HEK293 (cell line): ENCODE measurements around the gene MYCN.

Source experiments
- BCL11A ChIP-seq: fragments of 450-650 bp; formaldehyde crosslinking; IDR thresholded peaks from 2 replicates; pipeline ENCODE4 v1.5.1; 2016; ENCODE audit warnings: low read depth, missing biosample characterization, missing genetic modification characterization
- HOXA7 ChIP-seq: sonication (generic); formaldehyde crosslinking; IDR thresholded peaks from 2 replicates; pipeline ENCODE4 v1.8.1; 2022; ENCODE audit warnings: missing genetic modification reagents, borderline replicate concordance
- ZBTB17 ChIP-seq: fragments of 450-650 bp; formaldehyde crosslinking; IDR thresholded peaks from 2 replicates; pipeline ENCODE4 v1.5.1; 2016; ENCODE audit warnings: missing biosample characterization, missing genetic modification characterization
- ZBTB7A ChIP-seq: fragments of 450-650 bp; formaldehyde crosslinking; IDR thresholded peaks from 2 replicates; pipeline ENCODE4 v1.5.1; 2016; ENCODE audit warnings: low read depth, missing biosample characterization, missing genetic modification characterization
- ZNF24 ChIP-seq: fragments of 450-650 bp; formaldehyde crosslinking; IDR thresholded peaks from 2 replicates; pipeline ENCODE4 v1.5.1; 2016; ENCODE audit warnings: missing biosample characterization, missing genetic modification characterization
- ZNF274 ChIP-seq, 2 experiments: fragments of 200-500 bp in 1 of 2; fragments of 450-650 bp in 1 of 2; sonication (Bioruptor generic) in 1 of 2; formaldehyde crosslinking in 1 of 2; IDR thresholded peaks; 2 replicates each; pipeline versions ENCODE4 v1.5.1 to v1.6.1; 2014 to 2016; ENCODE audit warnings: borderline replicate concordance in 1 of 2, inconsistent platforms in 1 of 2, low read length in 1 of 2, missing biosample characterization in 1 of 2, missing genetic modification characterization in 1 of 2
- ZNF423 ChIP-seq: fragments of 450-650 bp; formaldehyde crosslinking; IDR thresholded peaks from 2 replicates; pipeline ENCODE4 v1.5.1; 2016; ENCODE audit warnings: missing biosample characterization, missing genetic modification characterization
- ZNF426 ChIP-seq: fragments of 450-650 bp; formaldehyde crosslinking; IDR thresholded peaks from 2 replicates; pipeline ENCODE4 v1.5.1; 2017; ENCODE audit warnings: missing biosample characterization, missing genetic modification characterization, mild to moderate bottlenecking, inconsistent platforms, moderate library complexity
- ZNF549 ChIP-seq: fragments of 450-650 bp; IDR thresholded peaks from 2 replicates; pipeline ENCODE4 v1.5.1; 2018; ENCODE audit warnings: missing biosample characterization, missing genetic modification characterization, mild to moderate bottlenecking, inconsistent platforms, moderate library complexity
- TF ChIP-seq, protein P1 (sequence below): sonication (generic); formaldehyde crosslinking; IDR thresholded peaks from 2 replicates; pipeline ENCODE4 v1.8.1; 2022; ENCODE audit warnings: mild to moderate bottlenecking, moderate library complexity, missing genetic modification reagents
- TF ChIP-seq, protein P2 (sequence below): fragments of 450-650 bp; formaldehyde crosslinking; IDR thresholded peaks from 2 replicates; pipeline ENCODE4 v1.5.1; 2016; ENCODE audit warnings: missing biosample characterization, missing genetic modification characterization
- TF ChIP-seq, protein P3 (sequence below): fragments of 450-650 bp; formaldehyde crosslinking; IDR thresholded peaks from 2 replicates; pipeline ENCODE4 v1.5.1; 2016; ENCODE audit warnings: missing biosample characterization, missing genetic modification characterization
- TF ChIP-seq, protein P4 (sequence below): fragments of 450-650 bp; formaldehyde crosslinking; IDR thresholded peaks from 2 replicates; pipeline ENCODE4 v1.5.1; 2016; ENCODE audit warnings: missing biosample characterization, missing genetic modification characterization

DNA sequence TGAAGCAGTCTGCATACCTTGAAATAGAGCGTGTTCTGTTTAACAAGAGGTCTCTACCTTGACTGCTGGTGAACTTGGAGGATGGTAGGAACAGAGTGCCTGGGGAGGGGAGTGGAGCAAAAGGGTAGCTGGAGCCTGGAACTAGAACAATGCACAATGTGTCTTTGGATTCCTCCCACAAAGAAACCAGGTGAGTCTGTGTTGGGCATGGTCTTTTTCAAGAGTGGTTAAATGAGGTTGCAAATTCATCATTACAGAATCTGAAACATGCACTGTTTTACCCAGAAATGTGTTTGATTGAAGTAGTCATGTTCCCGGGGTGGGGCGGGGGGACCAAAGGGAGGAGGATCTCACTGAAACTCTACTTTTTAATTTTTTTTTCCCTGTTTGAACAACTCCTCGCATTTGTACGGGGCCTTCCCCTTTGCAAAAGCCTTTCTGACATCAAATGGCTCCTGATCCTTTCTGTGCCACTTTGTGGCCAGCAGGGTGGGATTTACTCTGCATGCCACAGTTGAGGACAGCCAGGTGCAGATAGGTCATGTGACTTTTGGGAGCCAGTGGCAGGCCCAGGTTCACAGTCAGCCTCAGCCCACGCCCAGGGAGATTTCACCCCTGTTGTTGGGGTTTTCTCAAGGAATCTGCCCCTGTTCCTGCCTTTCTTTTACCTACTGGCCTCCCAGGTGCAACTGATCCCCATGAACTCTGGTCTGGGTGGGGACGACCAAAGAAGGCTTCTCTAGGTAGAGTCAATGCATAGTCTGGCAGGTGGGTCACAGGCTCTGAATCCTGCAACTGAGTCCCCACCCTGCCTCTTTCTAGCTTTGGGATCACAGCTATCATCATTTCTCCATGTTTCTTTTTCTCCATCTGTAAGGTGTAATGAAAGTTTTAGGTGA is 28.2 kb downstream of the MYCN start:
- TF ChIP-seq, protein P1, sequence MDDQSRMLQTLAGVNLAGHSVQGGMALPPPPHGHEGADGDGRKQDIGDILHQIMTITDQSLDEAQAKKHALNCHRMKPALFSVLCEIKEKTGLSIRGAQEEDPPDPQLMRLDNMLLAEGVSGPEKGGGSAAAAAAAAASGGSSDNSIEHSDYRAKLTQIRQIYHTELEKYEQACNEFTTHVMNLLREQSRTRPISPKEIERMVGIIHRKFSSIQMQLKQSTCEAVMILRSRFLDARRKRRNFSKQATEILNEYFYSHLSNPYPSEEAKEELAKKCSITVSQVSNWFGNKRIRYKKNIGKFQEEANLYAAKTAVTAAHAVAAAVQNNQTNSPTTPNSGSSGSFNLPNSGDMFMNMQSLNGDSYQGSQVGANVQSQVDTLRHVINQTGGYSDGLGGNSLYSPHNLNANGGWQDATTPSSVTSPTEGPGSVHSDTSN = no peak
- TF ChIP-seq BCL11A (no peak), ZNF426 (tag by site-specific recombination) (no peak), ZNF274 (IDR thresholded peaks at IDR 0.05; ENCODE audit: low read length) (no peak), ZNF274 (tag by site-specific recombination; IDR thresholded peaks at IDR 0.05; ENCODE audit: borderline replicate concordance) (no peak), ZNF24 (tag by site-specific recombination) (no peak), ZBTB17 (tag by site-specific recombination) (no peak), ZNF423 (tag by site-specific recombination) (no peak), ZNF549 (tag by site-specific recombination) (no peak), HOXA7 (CRISPR knock-in tag) (no peak), ZBTB7A (tag by site-specific recombination) (no peak)
- TF ChIP-seq, protein P2, sequence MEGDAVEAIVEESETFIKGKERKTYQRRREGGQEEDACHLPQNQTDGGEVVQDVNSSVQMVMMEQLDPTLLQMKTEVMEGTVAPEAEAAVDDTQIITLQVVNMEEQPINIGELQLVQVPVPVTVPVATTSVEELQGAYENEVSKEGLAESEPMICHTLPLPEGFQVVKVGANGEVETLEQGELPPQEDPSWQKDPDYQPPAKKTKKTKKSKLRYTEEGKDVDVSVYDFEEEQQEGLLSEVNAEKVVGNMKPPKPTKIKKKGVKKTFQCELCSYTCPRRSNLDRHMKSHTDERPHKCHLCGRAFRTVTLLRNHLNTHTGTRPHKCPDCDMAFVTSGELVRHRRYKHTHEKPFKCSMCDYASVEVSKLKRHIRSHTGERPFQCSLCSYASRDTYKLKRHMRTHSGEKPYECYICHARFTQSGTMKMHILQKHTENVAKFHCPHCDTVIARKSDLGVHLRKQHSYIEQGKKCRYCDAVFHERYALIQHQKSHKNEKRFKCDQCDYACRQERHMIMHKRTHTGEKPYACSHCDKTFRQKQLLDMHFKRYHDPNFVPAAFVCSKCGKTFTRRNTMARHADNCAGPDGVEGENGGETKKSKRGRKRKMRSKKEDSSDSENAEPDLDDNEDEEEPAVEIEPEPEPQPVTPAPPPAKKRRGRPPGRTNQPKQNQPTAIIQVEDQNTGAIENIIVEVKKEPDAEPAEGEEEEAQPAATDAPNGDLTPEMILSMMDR = no peak
- TF ChIP-seq, protein P3, sequence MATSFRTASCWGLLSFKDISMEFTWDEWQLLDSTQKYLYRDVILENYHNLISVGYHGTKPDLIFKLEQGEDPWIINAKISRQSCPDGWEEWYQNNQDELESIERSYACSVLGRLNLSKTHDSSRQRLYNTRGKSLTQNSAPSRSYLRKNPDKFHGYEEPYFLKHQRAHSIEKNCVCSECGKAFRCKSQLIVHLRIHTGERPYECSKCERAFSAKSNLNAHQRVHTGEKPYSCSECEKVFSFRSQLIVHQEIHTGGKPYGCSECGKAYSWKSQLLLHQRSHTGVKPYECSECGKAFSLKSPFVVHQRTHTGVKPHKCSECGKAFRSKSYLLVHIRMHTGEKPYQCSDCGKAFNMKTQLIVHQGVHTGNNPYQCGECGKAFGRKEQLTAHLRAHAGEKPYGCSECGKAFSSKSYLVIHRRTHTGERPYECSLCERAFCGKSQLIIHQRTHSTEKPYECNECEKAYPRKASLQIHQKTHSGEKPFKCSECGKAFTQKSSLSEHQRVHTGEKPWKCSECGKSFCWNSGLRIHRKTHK (tag by site-specific recombination) = no peak
- TF ChIP-seq, protein P4, sequence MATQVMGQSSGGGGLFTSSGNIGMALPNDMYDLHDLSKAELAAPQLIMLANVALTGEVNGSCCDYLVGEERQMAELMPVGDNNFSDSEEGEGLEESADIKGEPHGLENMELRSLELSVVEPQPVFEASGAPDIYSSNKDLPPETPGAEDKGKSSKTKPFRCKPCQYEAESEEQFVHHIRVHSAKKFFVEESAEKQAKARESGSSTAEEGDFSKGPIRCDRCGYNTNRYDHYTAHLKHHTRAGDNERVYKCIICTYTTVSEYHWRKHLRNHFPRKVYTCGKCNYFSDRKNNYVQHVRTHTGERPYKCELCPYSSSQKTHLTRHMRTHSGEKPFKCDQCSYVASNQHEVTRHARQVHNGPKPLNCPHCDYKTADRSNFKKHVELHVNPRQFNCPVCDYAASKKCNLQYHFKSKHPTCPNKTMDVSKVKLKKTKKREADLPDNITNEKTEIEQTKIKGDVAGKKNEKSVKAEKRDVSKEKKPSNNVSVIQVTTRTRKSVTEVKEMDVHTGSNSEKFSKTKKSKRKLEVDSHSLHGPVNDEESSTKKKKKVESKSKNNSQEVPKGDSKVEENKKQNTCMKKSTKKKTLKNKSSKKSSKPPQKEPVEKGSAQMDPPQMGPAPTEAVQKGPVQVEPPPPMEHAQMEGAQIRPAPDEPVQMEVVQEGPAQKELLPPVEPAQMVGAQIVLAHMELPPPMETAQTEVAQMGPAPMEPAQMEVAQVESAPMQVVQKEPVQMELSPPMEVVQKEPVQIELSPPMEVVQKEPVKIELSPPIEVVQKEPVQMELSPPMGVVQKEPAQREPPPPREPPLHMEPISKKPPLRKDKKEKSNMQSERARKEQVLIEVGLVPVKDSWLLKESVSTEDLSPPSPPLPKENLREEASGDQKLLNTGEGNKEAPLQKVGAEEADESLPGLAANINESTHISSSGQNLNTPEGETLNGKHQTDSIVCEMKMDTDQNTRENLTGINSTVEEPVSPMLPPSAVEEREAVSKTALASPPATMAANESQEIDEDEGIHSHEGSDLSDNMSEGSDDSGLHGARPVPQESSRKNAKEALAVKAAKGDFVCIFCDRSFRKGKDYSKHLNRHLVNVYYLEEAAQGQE (tag by site-specific recombination) = no peak
